GM19025 (cell line): ENCODE data around the gene NRTN.

Source experiments
- ATAC-seq: cut with Tn5 transposase; IDR thresholded peaks from one replicate; pipeline ENCODE4 v1.9.1; 2021; ENCODE audit warnings: mild to moderate bottlenecking, low read depth, moderate library complexity; ENCODE audit not compliant: unreplicated experiment

The NRTN gene

GRCh38 chr19:5811117-5811516, 6.2 kb downstream of the NRTN start:
- ATAC-seq = no peak

- ATAC-seq = no peak
Measured at GRCh38 chr19:5814123-5814851, 9.4 kb downstream of the NRTN start.

GRCh38 chr19:5814852-5815246, 10.0 kb downstream of the NRTN start:
- ATAC-seq = no peak

GRCh38 chr19:5817218-5817617, 12.4 kb downstream of the NRTN start:
- no peak for ATAC-seq

GRCh38 chr19:5818594-5818993, 13.7 kb downstream of the NRTN start:
- ATAC-seq = no peak

- no peak for ATAC-seq
Measured at GRCh38 chr19:5820785-5821184, 15.9 kb downstream of the NRTN start.

- ATAC-seq = no peak
Measured at GRCh38 chr19:5821521-5822180, 16.8 kb downstream of the NRTN start.

GRCh38 chr19:5822181-5822844, 17.4 kb downstream of the NRTN start:
- ATAC-seq = no peak

- ATAC-seq = no peak
Measured at GRCh38 chr19:5823579-5824281, 18.9 kb downstream of the NRTN start.

GRCh38 chr19:5824751-5825150, 19.9 kb downstream of the NRTN start:
- ATAC-seq = no peak

GRCh38 chr19:5825178-5825577, 20.3 kb downstream of the NRTN start:
- ATAC-seq = no peak

- no peak for ATAC-seq
Measured at GRCh38 chr19:5826531-5827341, 21.9 kb downstream of the NRTN start.

- no peak for ATAC-seq
Measured at GRCh38 chr19:5827342-5827890, 22.5 kb downstream of the NRTN start.

- peak; percentile 67 for ATAC-seq
Measured at GRCh38 chr19:5827891-5828660, 23.2 kb downstream of the NRTN start.

GRCh38 chr19:5828661-5829566, 24.0 kb downstream of the NRTN start:
- no peak for ATAC-seq

GRCh38 chr19:5829567-5830310, 24.9 kb downstream of the NRTN start:
- ATAC-seq = no peak

GRCh38 chr19:5831159-5831558, 26.3 kb downstream of the NRTN start:
- ATAC-seq = no peak

GRCh38 chr19:5832061-5832460, 27.2 kb downstream of the NRTN start:
- no peak for ATAC-seq
